Heart left ventricle (tissue), 16 donors: ENCODE results near the gene ASRGL1. TPM values are rescaled to one million over a fixed set of nuclear protein-coding genes. Genes with fewer than 3 reads are reported as not detected.

Experiments used
- ATAC-seq, 4 donors: fragments of 200-7000 bp; cut with Tn5 transposase; one replicate each; pipeline ENCODE4 v1.9.1; 2020 to 2022; ENCODE audit warnings: moderate library complexity in 4 of 4, mild to moderate bottlenecking in 3 of 4, moderate number of reproducible peaks in 1 of 4
- DNase-seq, 5 donors: peaks; one replicate each; pipeline ENCODE4 v3.0.0-alpha.2; 2020
- H3K27ac ChIP-seq, 12 donors: fragments of 200-600 bp; sonication (generic) in 4 of 12; one replicate each; pipeline versions ENCODE4 v1.5.0 to v1.8.0; 2016 to 2022; ENCODE audit warnings: mild to moderate bottlenecking in 2 of 12
- H3K27me3 ChIP-seq, 9 donors: fragments of 200-600 bp; sonication (generic) in 2 of 9; one replicate each; pipeline versions ENCODE4 v1.5.1 to v1.8.0; 2016 to 2022; ENCODE audit warnings: mild to moderate bottlenecking in 3 of 9
- H3K36me3 ChIP-seq, 9 donors: fragments of 200-600 bp; sonication (generic) in 2 of 9; one replicate each; pipeline versions ENCODE4 v1.5.0 to v1.8.0; 2018 to 2022; ENCODE audit warnings: mild to moderate bottlenecking in 2 of 9
- H3K4me1 ChIP-seq, 12 donors: fragments of 200-600 bp; sonication (generic) in 4 of 12; one replicate each; pipeline versions ENCODE4 v1.5.0 to v1.8.0; 2016 to 2022; ENCODE audit warnings: mild to moderate bottlenecking in 3 of 12
- H3K4me3 ChIP-seq, 12 donors: fragments of 200-600 bp; sonication (generic) in 4 of 12; one replicate each; pipeline versions ENCODE4 v1.5.0 to v1.8.0; 2017 to 2022; ENCODE audit warnings: mild to moderate bottlenecking in 9 of 12, moderate library complexity in 4 of 12
- H3K9me3 ChIP-seq, 12 donors: fragments of 200-600 bp; sonication (generic) in 4 of 12; one replicate each; pipeline versions ENCODE4 v1.5.0 to v1.8.0; 2016 to 2022; ENCODE audit warnings: mild to moderate bottlenecking in 1 of 12
- CTCF ChIP-seq, 12 donors: fragments of 200-600 bp; sonication (generic) in 4 of 12; IDR thresholded peaks; one replicate each; pipeline versions ENCODE4 v1.5.0 to v1.8.0; 2018 to 2022; ENCODE audit warnings: antibody characterized with exemption in 12 of 12, mild to moderate bottlenecking in 5 of 12
- POLR2A ChIP-seq, 2 donors: fragments of 450-650 bp; IDR thresholded peaks; one replicate each; pipeline ENCODE4 v1.6.1; 2017; ENCODE audit warnings: antibody characterized with exemption in 2 of 2, mild to moderate bottlenecking in 2 of 2, moderate library complexity in 2 of 2
- WGBS, 4 donors: extraction: QIAGEN DNeasy Blood & Tissue Kit in 2 of 4; methylation state at CpG; one replicate each; pipeline versions ENCODE4 v1.1.5 to v1.1.7; 2013 to 2018; 5-methylcytosine and 5-hydroxymethylcytosine counted together
- intact Hi-C, 10 donors: fragments of 100-400 bp; cut with DNase I; formaldehyde crosslinking; loops; one replicate each; pipeline versions ENCODE4 v1.11.1 to v1.14.2; 2022
- polyA plus RNA-seq, 2 donors: library from polyadenylated mRNA; stranded (reverse); fragments of 200-250 nt; gene quantifications; one replicate each; pipeline ENCODE4 v1.2.3, GENCODE V29; 2013
- total RNA-seq, 9 donors: library from RNA; depleted of rRNA in 2 of 9; stranded (reverse); fragments of >200 nt in 2 of 9; fragmentation: NEBNext Ultra II Directional in 3 of 9; extraction: Animal tissue kit (Norgen Biotek cat#: 25700) in 3 of 9; gene quantifications; one replicate each; pipeline versions ENCODE4 v1.1.0 to v1.2.4, GENCODE V29; 2016 to 2023
- donor health status: ischemic (EF 13 %, LVEDD 7.1; RV severe dilation, severe dysfunction).
- donor health status: healthy with polysubstance abuse.
- donor health status: DM: no; HTN: yes; CAD: no.
- donor health status: DM: no; HTN: no; CAD: no.
- donor health status: ischemic (EF 25% LVEDD 6.9; RV normal size, moderate dysfunction).
- donor health status: ischemic (EF 25% LVEDD 5.7; RV mildly dilated, moderate dysfunction).
- donor health status: healthy.
- donor health status: DM: yes; HTN: yes; CAD: no.
- donor health status: ischemic (EF 35%, LVEDD 5.7; RV mildly dilated, moderate dysfunction).
- donor health status: nonischemic (EF 11% LVEDD 7.7; RV severe dilation, severe dysfunction).
- donor health status: DM: yes; HTN: yes; CAD: no.
- donor health status: PGD.
- donor health status: ischemic (EF 29% LVEDD 5.4; RV normal size, mild dysfunction).
- donor health status: nonischemic (EF 23%, LVEDD 6.1; RV moderate dilation, normal function).

ASRGL1 gene
- total and polyA plus RNA-seq, 11 donors, result 1.4 to 13.2 (median 3.2) TPM

DNA sequence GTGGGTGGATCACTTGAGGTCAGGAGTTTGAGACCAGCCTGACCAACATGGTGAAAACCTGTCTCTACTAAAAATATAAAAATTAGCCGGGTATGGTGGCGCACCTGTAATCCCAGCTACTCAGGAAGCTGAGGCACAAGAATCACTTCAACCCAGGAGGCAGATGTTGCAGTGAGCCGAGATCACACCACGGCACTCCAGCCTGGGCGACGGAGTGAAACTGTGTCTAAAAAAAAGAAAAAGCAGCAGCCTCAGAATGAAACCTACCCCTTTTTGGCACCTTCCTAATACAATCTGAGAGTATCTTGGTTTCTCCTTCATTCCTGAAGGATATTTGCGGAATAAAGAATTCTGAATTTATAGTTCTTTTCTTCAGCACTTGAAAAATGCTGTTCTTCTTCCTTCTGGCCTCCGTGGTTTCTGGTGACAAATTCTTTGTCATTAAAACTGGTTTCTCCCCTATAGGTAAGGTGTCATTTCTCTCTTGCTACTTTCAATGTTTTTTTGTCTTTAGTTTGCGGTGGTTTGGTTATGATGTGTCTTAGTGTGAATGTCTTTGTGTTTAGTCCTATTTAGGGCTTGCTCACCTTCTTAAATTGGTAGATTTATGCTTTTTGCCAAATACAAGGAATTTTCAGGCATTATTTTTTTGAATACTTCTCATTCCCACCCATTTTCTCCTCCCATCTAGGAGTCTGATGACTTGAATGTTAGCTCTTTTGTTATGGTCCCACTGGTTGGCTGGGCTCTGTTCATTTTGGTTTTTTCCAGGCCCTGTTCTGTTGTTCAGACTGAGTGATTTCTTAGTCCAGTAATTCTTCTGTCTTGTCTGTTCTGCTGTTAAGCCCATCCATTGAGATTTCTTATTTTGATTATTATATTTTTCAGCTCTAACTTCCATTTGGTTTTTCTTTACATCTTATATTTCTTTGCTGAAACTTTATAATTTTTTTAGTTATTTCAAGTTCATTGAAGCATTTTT lies 15.4 kb downstream of the ASRGL1 start:
- no peak for TF ChIP-seq POLR2A (IDR thresholded peaks at IDR 0.05)
- no peak for TF ChIP-seq CTCF (IDR thresholded peaks at IDR 0.05)
- ATAC-seq (no peak), DNase-seq (no peak)
- no peaks in the 10 kb centered on the region for H3K9me3 ChIP-seq
- H3K4me1 ChIP-seq, result no peaks in the 10 kb centered on the region
- intact Hi-C loops, result no loop called here
- peaks cover 0 to 8% (median 0%) of the 10 kb centered on the region in 9 donors for H3K36me3 ChIP-seq
- no peak overlapping the region for H3K27ac ChIP-seq
- no peaks in the 10 kb centered on the region for H3K27me3 ChIP-seq
- 90 to 95% (median 93%) methylated on average over 9 of the region's 9 CpGs for WGBS, 4 donors
- H3K4me3 ChIP-seq, result no peak overlapping the region

- no peaks in the 10 kb centered on the region for H3K9me3 ChIP-seq
- TF ChIP-seq POLR2A (IDR thresholded peaks at IDR 0.05), result no peak
- H3K27me3 ChIP-seq, result no peaks in the 10 kb centered on the region
- intact Hi-C loops, result no loop called here
- peaks cover 0 to 18% (median 0%) of the 10 kb centered on the region in 9 donors for H3K36me3 ChIP-seq
- DNase-seq, result no peak
- H3K27ac ChIP-seq, result no peak overlapping the region
- no peak for ATAC-seq
- H3K4me3 ChIP-seq, result no peak overlapping the region
- no peaks in the 10 kb centered on the region for H3K4me1 ChIP-seq
- 98 to 100% (median 100%) methylated on average over 1 of the region's 1 CpG for WGBS, 4 donors
Observed at GRCh38 chr11:62353841-62354240, 16.6 kb downstream of the ASRGL1 start.

GRCh38 chr11:62358273-62358672 lies 21.0 kb downstream of the ASRGL1 start:
- 90 to 93% (median 92%) methylated on average over 7 of the region's 7 CpGs for WGBS, 4 donors
- intact Hi-C loops, result no loop called here
- Histone ChIP-seq H3K27ac (no peak overlapping the region), H3K27me3 (no peaks in the 10 kb centered on the region), H3K4me1 (no peaks in the 10 kb centered on the region), H3K9me3 (no peaks in the 10 kb centered on the region), H3K4me3 (no peak overlapping the region), H3K36me3 (peaks cover 0 to 19% (median 0%) of the 10 kb centered on the region in 9 donors)
- ATAC-seq (no peak), DNase-seq (no peak)
- TF ChIP-seq POLR2A (IDR thresholded peaks at IDR 0.05) (no peak), CTCF (IDR thresholded peaks at IDR 0.05) (no peak)

DNA sequence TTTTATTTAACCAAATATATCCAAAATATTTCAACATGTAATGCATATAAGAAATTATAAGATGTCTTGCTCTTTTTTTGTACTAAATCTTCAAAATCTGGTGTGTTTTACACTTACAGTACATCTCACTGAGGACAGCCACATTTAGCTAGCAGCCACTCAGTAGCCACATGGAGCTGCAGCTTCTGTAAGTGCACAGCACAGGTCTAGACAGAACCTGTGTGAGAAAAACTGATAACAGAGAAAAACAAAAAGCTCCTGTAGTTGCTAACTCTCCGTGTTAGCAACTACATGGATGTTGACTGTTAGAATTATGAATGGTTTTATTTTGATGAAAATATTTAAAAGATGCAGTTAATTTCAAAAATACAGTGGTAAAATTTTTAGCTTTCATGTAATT lies 22.2 kb downstream of the ASRGL1 start:
- H3K27me3 ChIP-seq, result no peaks in the 10 kb centered on the region
- no peak for TF ChIP-seq CTCF (IDR thresholded peaks at IDR 0.05)
- no peak for TF ChIP-seq POLR2A (IDR thresholded peaks at IDR 0.05)
- no peak for ATAC-seq
- intact Hi-C loops, result no loop called here
- H3K27ac ChIP-seq, result no peak overlapping the region
- H3K4me3 ChIP-seq, result no peak overlapping the region
- 88 to 94% (median 92%) methylated on average over 1 of the region's 1 CpG for whole genome bisulfite sequencing, 4 donors
- no peak for DNase-seq
- H3K9me3 ChIP-seq, result no peaks in the 10 kb centered on the region
- H3K36me3 ChIP-seq, result peaks cover 0 to 19% (median 0%) of the 10 kb centered on the region in 9 donors
- no peaks in the 10 kb centered on the region for H3K4me1 ChIP-seq
